Uterus (tissue), 4 donors: ENCODE measurements around the gene PLCH2. TPM values are rescaled to one million over a fixed set of nuclear protein-coding genes. Genes with fewer than 3 reads are reported as not detected.

Source experiments
- DNase-seq, 2 donors: peaks; one replicate each; pipeline ENCODE4 v3.0.0-alpha.2; 2019 to 2020
- H3K27ac ChIP-seq, 2 donors: fragments of 200-600 bp; sonication (generic); 1 replicate in 1 of 2; 2 replicates in 1 of 2; pipeline ENCODE4 v1.5.1; 2016 to 2018
- H3K27me3 ChIP-seq, 2 donors: fragments of 200-600 bp; sonication (generic); one replicate each; pipeline ENCODE4 v1.5.1; 2018 to 2019; ENCODE audit warnings: control low read depth in 1 of 2
- H3K36me3 ChIP-seq, 2 donors: fragments of 200-600 bp; sonication (generic); one replicate each; pipeline ENCODE4 v1.5.1; 2019; ENCODE audit warnings: control low read depth in 1 of 2
- H3K4me1 ChIP-seq, 2 donors: fragments of 200-600 bp; sonication (generic); one replicate each; pipeline ENCODE4 v1.5.1; 2018 to 2019; ENCODE audit warnings: control low read depth in 1 of 2
- H3K4me3 ChIP-seq, 2 donors: fragments of 200-600 bp; sonication (generic); 1 replicate in 1 of 2; 2 replicates in 1 of 2; pipeline ENCODE4 v1.5.1; 2018 to 2019; ENCODE audit warnings: mild to moderate bottlenecking in 1 of 2
- H3K9me3 ChIP-seq, 2 donors: fragments of 200-600 bp; sonication (generic); one replicate each; pipeline ENCODE4 v1.5.1; 2019; ENCODE audit warnings: control low read depth in 1 of 2
- CTCF ChIP-seq, 4 experiments: fragments of 200-600 bp in 2 of 4; fragments of 450-650 bp in 2 of 4; sonication (generic) in 2 of 4; IDR thresholded peaks; one replicate each; pipeline ENCODE4 v1.5.1; 2016 to 2019; ENCODE audit warnings: antibody characterized with exemption in 4 of 4, mild to moderate bottlenecking in 2 of 4, moderate library complexity in 1 of 4
- POLR2A ChIP-seq, 2 donors: fragments of 450-650 bp; IDR thresholded peaks; one replicate each; pipeline ENCODE4 v1.6.1; 2016; ENCODE audit warnings: antibody characterized with exemption in 2 of 2, mild to moderate bottlenecking in 1 of 2, moderate library complexity in 1 of 2
- intact Hi-C: fragments of 100-400 bp; cut with DNase I; formaldehyde crosslinking; loops from one replicate; pipeline ENCODE4 v1.15.1; 2023; ENCODE audit warnings: low total_unique reads
- total RNA-seq, 4 donors: library from RNA; depleted of rRNA in 3 of 4; stranded (reverse); fragments of >200 nt in 3 of 4; gene quantifications; one replicate each; pipeline versions ENCODE4 v1.1.0 to v1.2.4, GENCODE V29; 2014 to 2023
- donor health status: DM: yes; HTN: yes; CAD: no.

Gene PLCH2
- total RNA-seq, 4 donors from 2014 or later: 0.21 to 3.0 TPM; not detected in 2

DNA sequence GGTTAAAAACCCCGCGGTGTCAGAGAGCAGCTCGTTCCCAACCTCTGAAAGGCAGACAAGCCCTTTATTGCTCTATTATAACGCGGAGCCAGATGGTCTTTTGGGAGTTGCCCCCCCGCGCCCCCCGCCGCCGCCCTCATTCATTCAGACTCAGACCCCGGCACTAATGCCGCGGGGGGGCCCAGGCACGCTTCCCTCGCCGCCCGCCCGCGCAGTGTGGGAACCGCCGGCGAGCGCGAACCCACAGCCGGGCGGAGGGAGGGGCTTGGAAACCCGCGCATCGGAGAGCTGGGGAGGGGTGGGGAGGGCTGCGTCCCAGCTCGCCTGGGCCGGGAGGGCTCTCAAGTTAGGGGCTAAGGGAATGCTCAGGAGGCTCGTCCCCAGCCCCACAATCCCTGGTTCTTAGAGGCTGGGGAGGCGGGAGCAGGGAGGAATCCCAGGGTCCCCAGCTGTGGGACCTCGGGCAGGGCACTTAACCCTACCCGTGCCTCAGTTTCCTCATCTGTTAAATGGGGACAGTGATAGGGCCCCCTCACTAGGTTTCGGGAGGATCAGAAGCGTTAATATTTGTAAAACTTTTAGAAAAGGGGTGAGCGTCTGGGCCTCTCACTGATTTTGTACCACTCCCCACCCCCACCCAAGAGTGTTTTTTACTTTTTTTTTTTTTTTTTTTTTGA lies 64.9 kb downstream of the PLCH2 start:
- intact Hi-C loops: no loop called here

GRCh38 chr1:2541619-2542245 lies 65.6 kb downstream of the PLCH2 start:
- Histone ChIP-seq H3K4me1 (peaks cover 0 to 7% of the 10 kb centered on the region in 2 donors), H3K4me3 (no peak overlapping the region), H3K9me3 (no peaks in the 10 kb centered on the region), H3K27ac (no peak overlapping the region), H3K36me3 (no peaks in the 10 kb centered on the region), H3K27me3 (no peaks in the 10 kb centered on the region)
- no peak for DNase-seq
- TF ChIP-seq POLR2A (IDR thresholded peaks at IDR 0.05): no peak
- no peak for TF ChIP-seq CTCF (IDR thresholded peaks at IDR 0.05)
- intact Hi-C loops: no loop called here

More for the DNA sequence above, 64.9 kb downstream of the PLCH2 start:
- no peak overlapping the region for H3K4me3 ChIP-seq
- H3K9me3 ChIP-seq: no peaks in the 10 kb centered on the region
- H3K27me3 ChIP-seq: no peaks in the 10 kb centered on the region
- TF ChIP-seq POLR2A (IDR thresholded peaks at IDR 0.05) (no peak), CTCF (IDR thresholded peaks at IDR 0.05) (no peak)
- DNase-seq: no peak
- no peak overlapping the region for H3K27ac ChIP-seq
- peaks cover 0 to 5% of the 10 kb centered on the region in 2 donors for H3K4me1 ChIP-seq
- H3K36me3 ChIP-seq: no peaks in the 10 kb centered on the region

DNA sequence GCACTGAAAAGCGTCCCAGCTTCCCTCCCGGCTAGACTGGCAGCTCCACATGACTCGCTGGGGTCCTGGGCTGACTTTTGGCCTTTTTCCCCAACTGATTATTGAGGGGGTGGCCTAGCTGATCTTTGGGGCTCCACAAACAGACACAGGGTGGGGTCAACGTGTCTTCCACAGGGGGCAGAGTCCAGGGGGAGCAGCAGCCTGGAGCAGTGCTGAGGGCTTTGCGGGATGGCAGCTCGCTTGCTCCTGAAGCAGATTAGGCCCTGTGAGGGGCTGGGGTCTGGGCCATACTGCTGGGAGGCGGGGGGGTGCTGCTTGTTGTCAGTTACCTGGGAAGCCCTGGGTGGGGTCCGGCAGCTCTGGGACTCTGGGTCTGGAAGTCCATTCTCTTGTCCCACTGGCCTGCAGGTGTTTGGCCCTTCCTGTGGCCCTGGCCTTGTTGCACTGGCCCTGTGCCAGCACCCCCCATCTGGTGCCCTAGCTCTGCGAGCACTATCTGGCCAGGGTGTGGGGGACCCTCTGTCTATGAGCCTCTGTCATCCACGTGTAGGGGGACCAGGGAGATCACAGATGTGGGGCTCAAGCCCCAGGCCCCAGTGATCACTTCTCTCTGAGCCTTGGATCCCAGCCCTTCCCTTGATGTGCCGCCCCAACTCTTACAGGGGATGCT lies 66.3 kb downstream of the PLCH2 start:
- Histone ChIP-seq H3K36me3 (no peaks in the 10 kb centered on the region), H3K27ac (no peak overlapping the region), H3K9me3 (no peaks in the 10 kb centered on the region), H3K4me1 (peaks cover 0 to 13% of the 10 kb centered on the region in 2 donors), H3K27me3 (no peaks in the 10 kb centered on the region), H3K4me3 (no peak overlapping the region)
- DNase-seq: no peak
- intact Hi-C loops: no loop called here
- TF ChIP-seq CTCF (IDR thresholded peaks at IDR 0.05) (no peak), POLR2A (IDR thresholded peaks at IDR 0.05) (no peak)

DNA sequence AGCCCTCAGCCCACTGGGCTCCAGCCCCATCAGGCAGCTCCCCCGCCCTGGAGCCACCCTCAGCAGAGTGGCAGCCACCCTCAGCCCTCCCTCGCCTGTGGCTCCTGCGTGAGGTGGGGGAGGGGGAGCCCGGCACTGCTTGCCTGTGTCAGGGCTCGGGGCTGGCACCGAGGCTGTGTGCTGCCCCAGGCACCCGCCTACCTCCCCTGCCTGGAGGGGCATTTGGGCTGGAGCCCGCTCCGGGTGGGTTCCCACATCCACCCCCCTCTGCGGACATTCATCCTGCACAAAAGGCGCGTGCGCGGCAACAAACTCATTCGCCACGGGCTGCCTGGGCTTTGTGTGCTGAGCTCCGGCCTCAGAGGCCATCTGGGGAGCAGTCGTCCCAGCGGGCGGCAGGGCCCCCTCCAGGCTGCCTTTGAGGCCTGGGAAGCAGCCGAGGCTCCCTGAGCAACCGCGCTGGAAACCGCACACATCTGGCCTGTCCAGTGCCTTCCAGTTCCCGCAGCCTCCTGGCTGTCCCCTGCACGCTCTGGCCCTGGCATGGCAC lies 67.5 kb downstream of the PLCH2 start:
- H3K4me1 ChIP-seq: peaks cover 0 to 23% of the 10 kb centered on the region in 2 donors

More for the DNA sequence above, 67.5 kb downstream of the PLCH2 start:
- Histone ChIP-seq H3K9me3 (no peaks in the 10 kb centered on the region), H3K36me3 (no peaks in the 10 kb centered on the region), H3K27me3 (no peaks in the 10 kb centered on the region), H3K27ac (no peak overlapping the region), H3K4me3 (no peak overlapping the region)
- DNase-seq: no peak
- intact Hi-C loops: no loop called here
- TF ChIP-seq CTCF (IDR thresholded peaks at IDR 0.05): no peak
- TF ChIP-seq POLR2A (IDR thresholded peaks at IDR 0.05): no peak
